Measurements from ENCODE around the gene APOB. TPM values are rescaled to one million over a fixed set of nuclear protein-coding genes. Genes with fewer than 3 reads are reported as not detected.

Gene APOB
- polyA plus RNA-seq, 2 of the 4 experiments (the other 2 are of a cell fraction): under 0.01 TPM; not detected in 1

DNA sequence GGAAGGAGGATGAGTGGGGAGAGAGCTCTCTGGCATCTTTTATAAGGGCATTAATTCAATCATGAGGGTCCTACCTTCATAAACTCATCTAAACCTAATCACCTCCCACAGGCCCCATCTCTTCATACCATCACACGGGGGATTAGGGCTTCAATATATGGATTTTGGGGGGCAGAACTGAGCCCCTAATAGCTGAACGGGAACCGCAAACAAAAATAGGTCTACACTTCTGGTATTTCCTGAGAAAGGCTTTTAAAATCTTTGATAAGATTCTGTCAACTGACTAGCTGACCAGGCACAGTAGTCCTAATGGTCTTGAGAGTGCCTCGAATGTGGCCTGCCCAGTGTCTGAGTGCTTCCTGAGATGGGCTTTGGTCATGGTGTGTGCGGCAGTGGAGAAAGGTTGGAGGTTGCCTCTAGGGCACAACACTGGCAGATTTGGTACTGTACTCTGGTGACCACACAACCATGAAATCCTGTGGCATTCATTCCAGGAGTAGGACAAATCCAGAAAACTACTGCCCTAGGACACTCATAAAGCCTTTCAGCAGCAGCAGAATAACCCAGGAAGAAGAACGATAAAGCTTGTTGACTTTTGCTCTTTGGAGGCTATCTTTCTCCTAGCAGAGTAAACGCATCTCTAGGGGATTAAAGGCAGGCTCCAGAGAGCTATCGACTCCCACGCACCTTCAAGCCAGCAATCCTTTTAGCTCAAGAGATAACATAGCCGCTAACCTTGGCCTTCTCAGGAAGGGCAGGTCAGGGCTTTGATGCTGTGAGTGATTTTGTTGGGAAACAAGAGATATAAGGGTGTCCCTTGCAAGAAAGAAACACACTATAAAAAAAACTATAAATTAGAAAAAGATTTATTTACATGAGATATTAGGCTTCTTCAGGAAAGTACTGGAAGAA lies 12.3 kb upstream of the APOB start:
- POLR2A ChIA-PET: no interaction called here
- ATAC-seq (no peak), FAIRE-seq (no peak), DNase-seq (ENCODE audit: low read depth in 1 of 2, low spot score in 1 of 2) (no peak)
- CTCF ChIA-PET: interaction anchor here (0.7 to 3.9 kb wide), 5 partner anchors 13 to 395 kb away, joined by 3 to 25 read pairs (median 3); partner anchors contain the start of gene APOB
- Histone ChIP-seq H3K27ac (no peak overlapping the region), H3K4me2 (no peak overlapping the region), H3K4me3 (no peak overlapping the region), H3K4me1 (no peaks in the 10 kb centered on the region), H3K9me3 (no peaks in the 10 kb centered on the region)
- WGBS (ENCODE audit: missing lambda C conversion rate): 18% methylated on average over 10 of the region's 10 CpGs
- TF ChIP-seq POLR2AphosphoS2 (conservative IDR thresholded peaks at IDR 0.05; ENCODE audit: low read length) (no peak), EHMT2 (IDR thresholded peaks at IDR 0.05; ENCODE audit: low read depth) (no peak)

DNA sequence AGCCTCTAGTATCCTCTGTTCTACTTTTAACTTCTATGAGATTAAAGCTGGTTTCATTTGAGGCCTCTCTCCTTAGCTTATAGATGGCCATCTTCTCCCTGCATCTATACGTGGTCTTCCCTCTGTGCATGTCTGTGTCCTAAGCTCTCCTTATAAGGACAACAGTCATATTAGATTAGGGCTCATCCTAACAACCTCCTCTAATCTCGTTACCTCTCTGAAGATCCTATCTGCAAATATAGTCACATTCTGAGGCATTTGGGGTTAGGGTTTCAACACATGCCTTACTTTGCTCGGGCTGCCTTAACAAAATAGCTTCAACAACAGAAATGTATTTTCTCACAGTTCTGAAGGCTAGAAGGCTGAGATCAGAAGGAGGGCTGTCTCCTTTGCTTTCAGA lies 11.6 kb upstream of the APOB start:
- Histone ChIP-seq H3K9me3 (no peaks in the 10 kb centered on the region), H3K4me2 (no peak overlapping the region), H3K4me1 (no peaks in the 10 kb centered on the region), H3K4me3 (no peak overlapping the region), H3K27ac (no peak overlapping the region)
- 17% methylated on average over 3 of the region's 3 CpGs for WGBS (ENCODE audit: missing lambda C conversion rate)
- CTCF ChIA-PET: interaction anchor here (1.1 to 3.9 kb wide), 5 partner anchors 10 to 394 kb away, joined by 3 to 25 read pairs (median 3); partner anchors contain the start of gene APOB
- TF ChIP-seq RNF2 (IDR thresholded peaks at IDR 0.05; ENCODE audit: borderline replicate concordance, low read depth): no peak
- TF ChIP-seq, protein P1, sequence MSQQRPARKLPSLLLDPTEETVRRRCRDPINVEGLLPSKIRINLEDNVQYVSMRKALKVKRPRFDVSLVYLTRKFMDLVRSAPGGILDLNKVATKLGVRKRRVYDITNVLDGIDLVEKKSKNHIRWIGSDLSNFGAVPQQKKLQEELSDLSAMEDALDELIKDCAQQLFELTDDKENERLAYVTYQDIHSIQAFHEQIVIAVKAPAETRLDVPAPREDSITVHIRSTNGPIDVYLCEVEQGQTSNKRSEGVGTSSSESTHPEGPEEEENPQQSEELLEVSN (IDR thresholded peaks at IDR 0.05; ENCODE audit: borderline replicate concordance, low read depth): no peak
- TF ChIP-seq, protein P2, sequence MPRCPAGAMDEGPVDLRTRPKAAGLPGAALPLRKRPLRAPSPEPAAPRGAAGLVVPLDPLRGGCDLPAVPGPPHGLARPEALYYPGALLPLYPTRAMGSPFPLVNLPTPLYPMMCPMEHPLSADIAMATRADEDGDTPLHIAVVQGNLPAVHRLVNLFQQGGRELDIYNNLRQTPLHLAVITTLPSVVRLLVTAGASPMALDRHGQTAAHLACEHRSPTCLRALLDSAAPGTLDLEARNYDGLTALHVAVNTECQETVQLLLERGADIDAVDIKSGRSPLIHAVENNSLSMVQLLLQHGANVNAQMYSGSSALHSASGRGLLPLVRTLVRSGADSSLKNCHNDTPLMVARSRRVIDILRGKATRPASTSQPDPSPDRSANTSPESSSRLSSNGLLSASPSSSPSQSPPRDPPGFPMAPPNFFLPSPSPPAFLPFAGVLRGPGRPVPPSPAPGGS (IDR thresholded peaks at IDR 0.05): no peak
- TF ChIP-seq EHF (CRISPR knock-in tag; IDR thresholded peaks at IDR 0.05): no peak
- no peak for TF ChIP-seq CHD4 (IDR thresholded peaks at IDR 0.05; ENCODE audit: borderline replicate concordance)
- TF ChIP-seq, protein P3, sequence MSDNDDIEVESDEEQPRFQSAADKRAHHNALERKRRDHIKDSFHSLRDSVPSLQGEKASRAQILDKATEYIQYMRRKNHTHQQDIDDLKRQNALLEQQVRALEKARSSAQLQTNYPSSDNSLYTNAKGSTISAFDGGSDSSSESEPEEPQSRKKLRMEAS (IDR thresholded peaks at IDR 0.05): no peak
- no peak for TF ChIP-seq CBX8 (IDR thresholded peaks at IDR 0.05)
- TF ChIP-seq MAZ (IDR thresholded peaks at IDR 0.05; ENCODE audit: borderline replicate concordance, low read depth, low read length): no peak
- no peak for ATAC-seq
- no peak for FAIRE-seq
- no peak for DNase-seq (ENCODE audit: low read depth in 1 of 2, low spot score in 1 of 2)
- POLR2A ChIA-PET: no interaction called here

DNA sequence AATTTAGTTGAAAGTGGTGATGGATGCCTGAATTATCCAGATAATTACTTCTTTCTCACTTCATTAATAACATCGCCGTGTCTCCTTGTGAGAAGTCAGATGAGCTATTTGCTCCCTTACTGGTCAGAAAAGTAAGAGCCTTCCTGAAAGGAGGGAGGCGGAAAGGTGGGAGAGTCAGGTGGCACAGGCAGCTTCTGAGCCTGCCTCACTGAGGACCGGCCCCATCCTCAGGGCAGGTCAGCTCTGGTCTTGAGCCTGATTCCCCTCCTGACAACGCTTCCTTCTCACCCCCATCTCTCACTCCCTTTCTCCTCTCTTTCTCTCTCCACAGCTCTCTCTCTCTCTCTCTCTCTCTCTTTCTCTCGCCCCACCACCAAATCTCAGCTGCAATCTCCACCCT lies 10.1 kb upstream of the APOB start:
- H3K9me3 ChIP-seq: no peaks in the 10 kb centered on the region
- H3K4me1 ChIP-seq: no peaks in the 10 kb centered on the region
- ChIA-PET POLR2A (no interaction called here), CTCF (interaction anchor here (1.3 to 3.9 kb wide), 5 partner anchors 9 to 393 kb away, joined by 3 to 25 read pairs (median 4); partner anchors contain the start of gene APOB)
- ATAC-seq (no peak), DNase-seq (ENCODE audit: low read depth in 1 of 2, low spot score in 1 of 2) (no peak), FAIRE-seq (no peak)
- TF ChIP-seq MYC (IDR thresholded peaks at IDR 0.05; ENCODE audit: borderline replicate concordance, low read length) (no peak), EHF (CRISPR knock-in tag; IDR thresholded peaks at IDR 0.05) (no peak), HOXB5 (CRISPR knock-in tag; IDR thresholded peaks at IDR 0.05) (no peak), JUN (IDR thresholded peaks at IDR 0.05) (no peak), SMC3 (IDR thresholded peaks at IDR 0.05) (no peak), NR3C1 (IDR thresholded peaks at IDR 0.05) (no peak), HDAC2 (IDR thresholded peaks at IDR 0.05) (no peak), POLR2AphosphoS2 (conservative IDR thresholded peaks at IDR 0.05; ENCODE audit: low read length) (no peak), CBX2 (IDR thresholded peaks at IDR 0.05; ENCODE audit: borderline replicate concordance, low read depth) (no peak), POLR2A (IDR thresholded peaks at IDR 0.05; ENCODE audit: low read length) (no peak), GATA3 (IDR thresholded peaks at IDR 0.05; ENCODE audit: borderline replicate concordance) (no peak), FOXS1 (CRISPR knock-in tag; IDR thresholded peaks at IDR 0.05) (no peak)
- TF ChIP-seq, protein P4, sequence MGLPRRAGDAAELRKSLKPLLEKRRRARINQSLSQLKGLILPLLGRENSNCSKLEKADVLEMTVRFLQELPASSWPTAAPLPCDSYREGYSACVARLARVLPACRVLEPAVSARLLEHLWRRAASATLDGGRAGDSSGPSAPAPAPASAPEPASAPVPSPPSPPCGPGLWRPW (IDR thresholded peaks at IDR 0.05): no peak
- TF ChIP-seq, protein P5, sequence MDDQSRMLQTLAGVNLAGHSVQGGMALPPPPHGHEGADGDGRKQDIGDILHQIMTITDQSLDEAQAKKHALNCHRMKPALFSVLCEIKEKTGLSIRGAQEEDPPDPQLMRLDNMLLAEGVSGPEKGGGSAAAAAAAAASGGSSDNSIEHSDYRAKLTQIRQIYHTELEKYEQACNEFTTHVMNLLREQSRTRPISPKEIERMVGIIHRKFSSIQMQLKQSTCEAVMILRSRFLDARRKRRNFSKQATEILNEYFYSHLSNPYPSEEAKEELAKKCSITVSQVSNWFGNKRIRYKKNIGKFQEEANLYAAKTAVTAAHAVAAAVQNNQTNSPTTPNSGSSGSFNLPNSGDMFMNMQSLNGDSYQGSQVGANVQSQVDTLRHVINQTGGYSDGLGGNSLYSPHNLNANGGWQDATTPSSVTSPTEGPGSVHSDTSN (IDR thresholded peaks at IDR 0.05): no peak
- H3K4me3 ChIP-seq: no peak overlapping the region
- 50% methylated on average over 6 of the region's 6 CpGs for whole genome bisulfite sequencing (ENCODE audit: missing lambda C conversion rate)
- no peak overlapping the region for H3K4me2 ChIP-seq
- no peak overlapping the region for H3K27ac ChIP-seq

Measured in A549 (cell line).